SHP77 treated with DMSO at 0.1 percent for 48 hours (cell line): ENCODE measurements around the gene FAM83F.

Experiments used
- DNase-seq: peaks from one replicate; lab custom pipeline; 2025; lab: John Stamatoyannopoulos, UW

Gene FAM83F

DNA sequence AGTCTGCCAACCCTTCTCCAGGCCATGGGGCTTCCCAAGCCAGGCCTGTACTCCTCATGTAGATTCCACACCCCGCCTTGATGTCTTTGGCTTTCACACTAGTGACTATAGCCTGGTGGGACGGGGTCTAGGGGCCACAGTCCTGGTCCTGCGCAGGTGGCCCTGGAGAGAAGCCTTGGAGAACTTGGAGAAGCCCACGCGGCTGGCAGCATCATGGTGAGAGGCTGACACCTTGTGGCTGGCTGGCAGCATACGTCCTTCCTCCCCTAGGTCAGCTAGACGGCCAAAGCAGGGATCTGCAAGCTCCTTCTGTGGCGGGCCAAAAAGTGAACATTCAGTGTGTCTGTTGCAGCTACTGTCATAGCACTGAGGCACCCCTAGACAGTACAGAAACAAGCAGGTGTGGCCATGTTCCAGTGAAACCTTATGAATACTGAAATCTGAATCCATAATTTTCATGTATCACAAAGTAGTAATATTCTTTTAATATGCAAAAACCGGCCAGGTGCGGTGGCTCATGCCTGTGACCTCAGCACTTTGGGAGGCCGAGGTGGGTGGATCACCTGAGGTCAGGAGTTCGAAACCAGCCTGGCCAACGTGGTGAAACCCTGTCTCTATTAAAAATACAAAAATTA is 42.0 kb downstream of the FAM83F start:
- peak; percentile 55 for DNase-seq

DNA sequence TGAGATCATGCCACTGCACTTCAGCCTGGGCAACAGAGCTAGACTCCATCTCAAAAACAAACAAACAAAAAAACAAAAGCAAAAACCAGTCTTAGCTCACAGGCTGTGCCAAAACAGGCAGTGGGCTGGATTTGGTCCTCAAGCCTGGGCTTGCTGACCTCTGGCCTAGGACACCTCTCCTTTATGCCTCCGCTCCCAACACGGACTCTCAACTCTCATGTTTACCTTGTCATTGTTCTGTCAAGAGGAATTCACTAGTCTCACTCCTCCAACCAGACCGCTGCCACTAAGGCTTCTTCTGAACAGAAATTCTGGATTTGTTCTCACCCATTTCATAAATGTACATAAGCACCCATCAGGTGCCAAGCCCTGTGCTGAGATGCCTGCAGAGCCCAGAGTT is 42.6 kb downstream of the FAM83F start:
- DNase-seq = no peak

DNA sequence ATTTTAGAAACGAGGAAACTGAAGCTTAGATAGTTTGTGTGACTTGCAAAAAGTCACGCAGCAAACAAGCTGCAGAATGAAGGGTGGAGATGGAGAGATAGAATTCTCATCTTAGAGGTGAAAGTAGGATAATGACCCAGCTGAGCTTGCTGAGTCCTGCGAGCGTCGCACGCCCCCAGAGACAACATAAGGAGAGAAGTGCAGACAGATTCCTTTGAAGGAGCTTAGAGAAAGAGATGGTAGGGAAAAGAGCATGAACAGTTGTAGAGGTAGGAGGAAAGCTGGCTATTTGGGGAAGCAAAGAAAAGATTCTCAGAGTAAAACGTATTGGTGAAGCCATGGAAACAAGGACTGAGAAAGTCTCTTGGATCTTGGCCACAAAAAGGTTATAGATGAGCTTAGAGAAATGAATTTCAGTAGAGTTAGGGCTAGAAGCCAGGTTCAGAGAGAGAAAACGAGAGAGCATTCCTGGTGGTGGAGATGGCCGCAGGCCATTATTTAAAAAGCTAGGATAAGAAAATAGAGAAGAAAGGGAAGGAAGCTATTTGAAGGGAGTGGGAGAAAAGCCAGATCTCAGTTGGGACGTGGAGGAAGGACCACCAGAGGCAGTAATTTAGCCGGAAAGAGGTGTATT is 44.8 kb downstream of the FAM83F start:
- DNase-seq = no peak

DNA sequence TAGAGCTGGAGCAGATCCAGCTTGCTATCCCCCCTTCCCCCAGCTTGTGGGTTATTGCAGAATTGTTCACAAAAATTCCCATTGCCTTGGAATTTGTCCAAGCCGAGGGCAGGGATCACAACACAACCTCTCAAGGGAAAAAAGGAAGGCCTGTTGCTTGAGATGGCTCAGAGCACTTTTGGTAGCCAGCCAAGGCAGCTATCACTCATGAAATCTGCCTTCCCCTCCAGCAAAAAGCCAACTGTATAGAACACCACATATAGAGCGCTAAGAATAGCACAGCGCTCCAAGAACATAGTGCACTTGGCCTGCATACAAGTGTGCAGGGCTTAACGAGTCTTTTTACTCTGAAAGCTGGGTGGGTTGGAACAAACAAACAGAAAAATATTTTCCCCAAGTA is 46.2 kb downstream of the FAM83F start:
- DNase-seq = no peak

DNA sequence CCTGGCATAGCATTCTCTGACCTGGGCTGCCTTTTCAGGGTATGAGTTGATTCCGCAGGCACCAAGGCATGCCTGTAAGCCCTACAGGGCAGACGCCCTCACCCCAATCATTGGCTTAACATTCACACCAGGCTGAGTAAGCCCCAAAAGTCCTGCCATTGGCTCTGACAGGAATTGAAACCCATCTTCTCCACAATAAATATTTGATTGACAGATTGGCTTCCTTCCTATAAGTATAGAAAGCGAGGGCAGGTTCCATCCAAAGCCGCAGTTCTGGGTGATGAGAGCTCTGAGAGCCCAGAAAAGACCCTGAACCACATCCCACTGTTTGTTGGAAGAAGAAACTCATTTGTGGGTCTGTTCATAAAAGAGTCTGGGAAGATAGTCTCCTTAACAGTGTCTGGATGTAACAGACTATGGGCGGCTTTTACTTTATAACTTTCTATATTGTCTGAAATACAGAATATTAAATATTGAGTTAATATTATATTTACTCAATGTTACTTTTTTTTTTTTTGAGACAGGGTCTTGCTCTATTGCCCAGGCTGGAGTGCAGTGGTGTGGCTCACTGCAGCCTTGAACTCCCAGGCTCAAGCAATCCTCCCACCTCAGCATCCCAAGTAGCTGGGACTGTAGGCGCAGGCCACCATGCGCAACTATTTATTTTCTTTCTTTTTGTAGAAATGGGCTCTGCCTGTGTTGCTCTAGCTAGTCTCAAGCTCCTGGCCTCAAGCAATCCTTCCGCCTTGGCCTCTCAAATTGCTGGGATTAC is 46.8 kb downstream of the FAM83F start:
- DNase-seq = no peak

DNA sequence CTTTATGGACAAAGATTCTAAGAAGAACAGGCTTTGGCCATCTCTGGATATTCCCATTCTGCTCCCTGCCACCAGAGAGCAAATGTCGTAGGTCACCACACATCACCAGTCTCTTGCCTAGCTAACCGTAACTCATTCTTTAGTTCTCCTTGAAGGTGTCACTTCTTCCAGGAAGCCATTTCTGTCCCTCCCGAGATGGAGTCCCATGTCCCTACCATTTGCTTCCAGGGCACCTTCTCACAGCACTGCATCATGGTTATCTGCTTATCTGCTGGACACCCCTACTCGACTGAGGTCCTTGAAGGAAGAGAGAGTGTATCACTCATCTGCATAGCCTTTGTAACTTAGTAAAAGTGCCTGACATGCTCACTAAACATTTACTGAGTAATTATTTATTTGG is 47.6 kb downstream of the FAM83F start:
- no peak for DNase-seq

DNA sequence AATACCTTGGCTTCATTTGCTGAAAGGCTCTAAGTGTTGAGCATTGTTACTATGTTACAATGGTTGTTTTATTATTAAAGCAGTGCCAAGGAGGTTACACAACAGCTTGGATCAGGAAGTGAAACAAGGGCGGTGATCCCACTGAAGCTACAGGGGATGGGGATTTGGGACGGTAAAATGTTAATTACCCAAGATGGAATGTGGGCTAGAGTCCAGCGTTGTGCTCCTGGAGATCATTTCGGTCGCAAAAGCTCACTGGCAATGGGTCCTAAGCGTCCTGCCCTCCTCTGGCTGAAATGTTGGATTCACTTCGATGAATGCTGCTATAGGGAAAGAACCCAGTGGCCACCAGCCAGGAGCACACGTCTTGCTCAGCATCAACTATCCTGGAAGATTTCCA is 48.3 kb downstream of the FAM83F start:
- DNase-seq = no peak

DNA sequence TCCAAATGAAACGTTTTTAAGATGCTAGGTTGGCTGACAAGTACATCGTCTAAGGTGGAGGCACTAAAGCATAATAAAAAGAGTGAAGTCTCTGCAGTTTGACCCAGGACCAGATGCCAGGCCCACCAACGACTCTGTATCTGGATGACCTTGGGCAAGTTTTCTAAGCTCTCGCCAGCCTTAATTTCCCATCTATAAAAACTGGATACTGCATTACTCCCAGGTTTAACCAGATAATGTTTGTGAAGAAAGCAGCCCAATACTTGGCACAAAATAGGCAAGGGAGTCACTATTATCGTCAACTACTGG is 49.0 kb downstream of the FAM83F start:
- no peak for DNase-seq

DNA sequence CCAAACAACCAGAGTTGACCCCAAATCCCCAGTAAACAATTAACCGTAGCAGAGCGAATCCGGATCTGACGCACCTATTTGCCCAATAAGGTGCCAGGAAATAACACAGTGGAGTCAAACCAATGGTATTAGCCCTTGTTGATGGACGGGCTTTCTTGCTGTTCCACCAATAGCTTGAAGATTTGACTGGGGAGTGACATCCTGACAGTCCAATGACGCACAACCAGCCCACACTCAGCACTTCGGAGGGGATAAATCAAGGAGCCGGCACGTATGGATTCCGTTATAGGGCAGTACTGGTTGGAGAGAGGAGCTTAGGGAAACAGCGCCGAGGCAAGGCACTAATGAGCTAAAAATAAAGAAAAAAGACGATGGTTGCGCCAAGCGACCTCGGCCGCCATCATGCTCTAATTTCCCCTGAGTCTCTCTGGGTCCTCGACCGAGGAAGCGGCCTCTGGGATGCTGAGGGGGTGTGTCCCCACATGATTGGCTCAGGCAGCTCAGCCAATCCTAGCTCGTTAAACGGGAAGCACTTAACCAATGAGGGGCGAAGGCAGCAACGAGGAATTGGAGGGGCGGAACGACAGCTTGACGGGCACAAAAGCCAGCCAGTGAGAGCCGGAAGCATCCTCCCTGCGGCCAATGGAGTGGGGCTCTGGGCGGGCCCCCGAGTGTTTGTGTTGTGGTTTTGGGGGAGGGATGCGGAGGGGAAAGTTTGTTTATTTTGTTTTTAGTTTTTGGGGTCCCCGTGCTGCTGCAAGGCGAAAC is 49.5 kb downstream of the FAM83F start:
- DNase-seq = peak; percentile 97

DNA sequence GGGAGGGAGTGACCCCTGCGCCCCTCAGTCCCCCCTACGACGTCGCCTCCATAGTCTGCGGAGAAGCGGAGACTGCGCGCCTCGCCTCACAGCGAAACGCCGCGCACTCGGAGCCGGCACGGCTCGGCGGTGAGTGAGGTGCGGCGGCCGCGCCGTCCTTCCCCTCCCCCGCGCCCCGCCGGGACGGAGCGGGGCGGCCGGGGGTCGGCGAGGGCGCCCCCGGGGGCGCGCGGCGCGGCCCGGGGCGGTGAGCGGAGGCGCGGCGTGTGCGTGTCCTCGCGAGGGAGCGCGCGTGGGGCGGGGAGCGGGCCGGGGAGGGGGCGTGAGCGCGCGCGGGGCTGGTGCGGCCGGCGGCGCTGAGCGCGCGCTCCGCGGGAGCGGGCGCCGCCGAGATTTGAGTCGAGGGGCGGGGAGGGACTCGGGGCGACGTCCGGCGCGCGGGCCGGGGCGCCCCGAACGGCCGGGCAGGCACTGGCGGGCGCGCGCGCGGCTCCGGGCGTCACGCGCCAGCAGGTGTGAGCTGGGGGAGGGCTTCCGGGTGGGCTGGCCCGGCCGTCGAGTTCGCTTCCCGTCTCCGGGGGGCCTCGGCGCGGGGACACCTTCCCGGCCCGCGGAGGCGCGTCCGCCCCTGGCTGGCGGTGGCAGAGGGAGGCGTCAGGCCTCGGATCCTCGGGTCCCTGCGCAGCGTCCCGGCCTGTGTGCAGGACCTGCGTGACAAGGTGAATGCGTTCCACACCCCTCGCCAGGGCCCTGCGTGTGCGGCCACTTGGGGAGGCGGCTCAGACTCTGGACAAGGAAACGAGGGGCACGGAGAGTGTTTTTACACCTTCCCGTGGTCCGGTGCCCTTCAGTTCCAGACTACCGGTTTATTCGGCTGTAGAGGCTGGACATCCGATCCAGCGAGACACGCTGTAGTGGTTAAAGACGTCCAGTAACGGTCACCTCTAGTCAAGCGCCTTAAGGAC is 50.4 kb downstream of the FAM83F start:
- DNase-seq = no peak

DNA sequence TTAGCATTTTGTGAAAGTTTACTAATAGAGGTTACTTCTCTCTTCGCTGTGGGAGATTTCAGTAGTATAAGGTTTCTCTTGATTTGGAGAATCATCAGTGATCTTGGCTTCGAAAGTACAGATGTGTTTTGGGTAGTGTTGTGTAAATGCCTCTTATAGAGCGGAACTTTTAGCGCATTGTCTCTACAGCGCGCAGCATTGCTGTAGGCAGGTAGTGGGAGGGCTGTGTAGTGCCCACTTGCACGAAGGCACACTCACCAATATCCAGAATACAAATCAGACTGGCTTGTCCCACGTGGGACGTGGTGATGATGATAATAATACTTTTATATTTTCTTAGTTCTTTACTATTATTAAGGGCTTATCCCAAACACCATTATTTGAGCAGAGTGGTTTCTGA is 51.4 kb downstream of the FAM83F start:
- no peak for DNase-seq

DNA sequence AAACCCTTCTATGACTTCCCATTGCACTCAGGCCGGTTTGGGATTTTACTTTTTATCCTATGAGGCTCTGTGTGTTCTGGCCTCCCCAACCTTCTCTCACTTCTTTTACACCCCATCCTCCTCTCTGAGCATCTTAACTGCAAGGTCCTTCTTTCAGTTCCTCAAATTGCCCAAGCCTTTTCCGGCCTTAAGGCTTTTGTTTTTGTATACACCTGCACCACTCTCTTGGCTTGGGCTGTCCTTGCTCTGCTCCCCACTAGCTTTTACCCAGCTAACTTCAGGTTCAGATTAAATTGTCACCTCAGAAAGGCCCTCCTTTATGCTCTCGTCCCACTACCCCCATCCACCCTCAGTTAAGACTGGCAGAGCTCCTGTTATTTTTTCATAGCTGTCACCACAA is 55.5 kb downstream of the FAM83F start:
- DNase-seq = no peak

DNA sequence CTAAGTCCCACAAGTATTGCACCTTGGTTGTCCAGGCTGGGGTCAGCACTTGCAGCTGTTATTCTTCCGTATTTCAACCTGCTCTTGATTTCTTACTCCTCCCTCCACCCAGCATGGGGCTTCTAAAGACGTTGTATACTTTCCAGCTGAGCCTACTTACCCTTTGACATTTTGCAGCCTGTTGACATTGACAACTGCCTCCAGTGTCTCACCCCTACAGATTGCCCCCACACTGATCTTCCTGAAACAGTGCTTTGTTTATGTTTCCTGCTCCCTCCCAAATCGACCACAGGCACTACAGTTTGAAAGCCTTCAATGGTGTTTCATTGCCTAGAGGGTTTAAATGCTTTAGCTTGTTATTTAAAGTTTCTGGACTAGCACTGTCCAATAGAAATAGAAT is 56.6 kb downstream of the FAM83F start:
- no peak for DNase-seq

DNA sequence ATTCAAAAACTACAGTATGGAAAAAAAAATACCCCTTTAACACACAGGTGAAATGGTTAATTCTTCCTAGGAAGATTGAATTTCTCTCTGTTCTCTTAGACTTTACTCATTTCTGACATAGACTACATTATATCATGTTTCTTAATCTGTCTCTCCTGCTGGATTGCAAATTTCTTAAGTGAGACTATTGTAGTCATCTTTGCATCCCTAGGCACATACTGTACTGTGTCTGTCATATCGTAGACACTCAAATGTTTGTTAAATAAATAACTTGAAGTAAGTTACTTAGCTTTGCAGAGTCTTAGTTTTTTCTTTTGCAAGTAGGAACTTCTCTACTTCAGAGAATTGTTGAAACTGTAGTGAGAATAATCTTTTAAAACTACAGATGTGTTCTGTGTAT is 58.7 kb downstream of the FAM83F start:
- DNase-seq = no peak

DNA sequence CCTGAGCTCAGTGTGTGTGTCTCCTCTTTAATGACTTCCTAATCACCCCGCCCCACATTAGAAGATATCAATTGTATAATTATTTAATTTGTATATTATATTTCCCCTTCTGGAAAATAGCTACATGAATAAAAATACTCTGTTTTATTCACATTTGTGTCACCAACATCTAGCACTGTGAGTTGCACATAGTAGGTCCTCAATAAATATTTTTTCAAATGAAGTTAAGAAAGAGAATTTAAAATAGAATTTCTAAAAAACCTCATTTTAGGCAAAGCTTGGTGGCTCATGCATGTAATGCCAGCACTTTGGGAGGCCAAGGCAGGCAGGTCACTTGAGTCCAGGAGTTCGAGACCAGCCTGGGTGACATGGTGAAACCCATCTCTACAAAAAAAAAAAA is 59.7 kb downstream of the FAM83F start:
- no peak for DNase-seq

DNA sequence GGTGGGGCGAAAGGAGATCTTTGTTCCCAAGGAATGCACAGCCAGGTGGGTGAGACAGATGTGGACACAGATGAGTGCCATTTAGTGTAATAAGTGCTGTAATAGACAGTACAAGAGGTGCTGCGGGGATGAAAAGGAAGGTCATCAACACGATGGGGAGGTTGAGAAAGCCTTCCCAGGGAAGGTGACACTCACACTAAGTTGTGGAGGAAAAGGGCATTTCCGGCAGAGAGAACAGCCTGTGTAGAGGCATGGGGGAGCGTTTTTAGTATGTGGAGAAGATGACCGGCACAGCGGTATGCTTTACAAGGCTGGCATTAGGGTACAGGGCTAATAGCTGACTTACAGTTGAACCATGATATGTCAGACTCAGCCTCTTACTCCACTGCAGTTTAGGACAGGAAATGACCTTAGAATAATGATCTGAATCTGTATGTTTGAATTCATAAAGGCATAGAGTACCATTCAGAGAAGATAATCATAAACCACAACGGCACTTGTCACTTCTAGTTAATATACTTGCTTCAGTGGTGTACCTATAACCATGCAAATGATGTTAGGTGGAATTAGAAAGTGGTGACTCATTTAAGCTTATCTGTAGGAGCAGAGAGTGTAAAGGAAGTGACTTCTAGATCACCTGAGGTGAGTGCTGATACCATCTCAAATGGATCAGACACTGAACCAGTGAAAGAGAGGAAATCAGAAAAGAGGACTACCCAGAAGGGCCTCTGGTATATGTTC is 60.6 kb downstream of the FAM83F start:
- no peak for DNase-seq

DNA sequence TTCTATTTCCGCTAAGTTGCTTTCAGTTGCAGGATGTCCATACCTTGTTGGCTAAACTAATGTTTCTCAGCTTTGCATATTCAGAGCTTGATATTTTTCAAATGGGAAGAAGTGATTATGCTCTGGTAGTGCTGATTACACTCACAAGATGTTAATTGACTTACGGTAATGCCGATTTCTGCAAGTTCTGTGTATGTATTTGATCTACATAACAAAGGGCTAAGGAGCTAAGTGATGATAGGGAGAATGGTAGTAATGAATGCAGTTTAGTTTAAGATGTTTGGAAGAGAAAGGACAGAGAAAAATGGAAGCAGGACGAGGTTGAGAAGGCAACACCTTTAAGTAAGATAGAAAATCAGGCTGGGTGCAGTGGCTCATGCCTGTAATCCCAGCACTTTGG is 61.4 kb downstream of the FAM83F start:
- no peak for DNase-seq

DNA sequence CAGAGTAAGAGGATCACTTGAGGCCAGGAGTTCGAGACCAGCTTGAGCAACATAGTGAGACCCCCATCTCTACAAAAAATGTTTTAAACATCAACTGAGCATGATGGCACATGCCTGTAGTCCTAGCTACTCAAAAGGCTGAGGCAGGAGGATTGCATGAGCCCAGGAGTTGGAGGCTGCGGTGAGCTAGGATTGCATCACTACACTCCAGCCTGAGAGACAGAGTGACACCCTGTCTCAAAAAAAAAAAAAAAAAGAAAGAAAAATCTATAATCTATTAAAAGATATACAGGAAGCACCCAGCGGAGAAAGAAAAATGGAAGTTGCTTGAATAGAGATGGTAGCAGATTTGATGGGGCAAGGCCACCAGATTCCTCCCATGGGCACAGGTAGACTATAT is 61.8 kb downstream of the FAM83F start:
- no peak for DNase-seq

DNA sequence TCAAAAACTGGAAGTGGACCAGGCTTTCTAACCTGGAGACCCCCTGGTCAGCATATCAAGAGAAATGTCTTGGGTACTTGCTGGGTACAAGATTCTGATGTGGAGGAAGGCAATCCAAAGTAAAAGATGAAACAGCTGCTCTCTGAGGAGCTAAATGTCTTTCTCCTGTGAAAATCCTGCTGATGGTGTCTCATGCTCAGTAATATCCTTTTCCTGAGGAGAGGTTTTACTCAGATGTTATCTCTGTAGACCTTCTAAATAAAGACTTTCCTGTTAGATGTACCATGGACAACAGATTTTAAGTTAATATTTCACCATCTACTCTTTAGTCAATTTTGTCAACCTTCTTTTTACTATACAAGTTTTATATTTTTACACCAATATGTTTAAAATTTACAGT is 62.9 kb downstream of the FAM83F start:
- no peak for DNase-seq

DNA sequence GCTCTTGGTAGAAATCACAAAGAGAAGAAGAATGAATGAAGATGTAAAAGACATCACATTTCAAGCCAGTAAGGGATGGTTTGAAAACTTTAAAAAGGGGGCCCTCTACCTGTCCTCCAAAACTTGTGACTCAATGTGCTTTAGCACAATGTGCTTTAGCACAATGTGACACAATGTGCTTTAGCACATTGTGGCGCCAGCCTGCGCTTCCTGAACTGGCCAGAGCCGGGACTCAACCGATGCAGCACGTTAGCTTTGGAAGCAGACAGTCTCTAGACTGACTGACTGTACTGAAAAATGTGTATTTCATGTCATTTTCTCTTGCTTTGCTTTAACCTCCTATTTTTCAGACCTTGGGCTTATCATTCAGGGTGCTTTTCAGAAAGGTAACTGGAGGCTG is 63.5 kb downstream of the FAM83F start:
- DNase-seq = no peak

DNA sequence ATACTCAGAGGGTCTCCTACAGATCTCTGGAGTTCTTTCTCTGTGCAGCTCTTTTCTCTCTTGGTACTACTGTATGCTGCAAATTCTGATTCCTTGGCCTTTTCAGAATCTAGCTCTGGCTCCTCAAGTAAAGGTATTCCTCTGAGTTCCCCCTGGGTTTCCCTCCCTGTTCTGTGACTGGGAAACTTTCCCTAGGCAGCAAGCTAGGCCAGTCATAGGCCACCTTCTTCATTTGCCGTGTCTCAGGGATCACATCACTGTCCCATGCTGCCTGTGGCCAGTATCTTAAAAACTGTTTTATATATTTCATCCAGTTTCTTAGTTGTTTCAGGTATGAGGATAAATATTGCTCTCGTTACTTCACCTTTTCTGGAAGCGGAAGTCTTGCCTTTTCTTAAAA is 71.2 kb downstream of the FAM83F start:
- no peak for DNase-seq
